DOHH2 (cell line): Measurements from ENCODE around the gene PLEKHG5.

Experiments
- H3F3A ChIP-seq: fragments of 200-600 bp; sonication (generic), shearing (Covaris generic); 2 replicates; pipeline ENCODE4 v1.6.0; 2016; ENCODE audit warnings: antibody characterized with exemption, mild to moderate bottlenecking; ENCODE audit not compliant: control insufficient read depth, insufficient read depth
- H3K27ac ChIP-seq: fragments of 200-600 bp; sonication (generic); 2 replicates; pipeline ENCODE4 v1.5.1; 2014; ENCODE audit warnings: low read depth, mild to moderate bottlenecking, low read length, moderate library complexity
- H3K27me3 ChIP-seq: fragments of 200-600 bp; sonication (generic); 2 replicates; pipeline ENCODE4 v1.6.1; 2014; ENCODE audit warnings: mild to moderate bottlenecking, low read length, mixed read lengths; ENCODE audit not compliant: control insufficient read depth
- H3K36me3 ChIP-seq: fragments of 200-600 bp; sonication (generic); 2 replicates; pipeline ENCODE4 v1.6.1; 2014; ENCODE audit warnings: mild to moderate bottlenecking, low read length, moderate library complexity, mixed read lengths; ENCODE audit not compliant: control insufficient read depth
- H3K4me1 ChIP-seq: fragments of 200-600 bp; sonication (generic); 2 replicates; pipeline ENCODE4 v1.6.1; 2014; ENCODE audit warnings: mild to moderate bottlenecking, low read length, mixed read lengths; ENCODE audit not compliant: control insufficient read depth
- H3K4me2 ChIP-seq: fragments of 200-600 bp; sonication (generic); 2 replicates; pipeline ENCODE4 v1.6.0; 2014; ENCODE audit warnings: mild to moderate bottlenecking, low read length, moderate library complexity
- H3K4me3 ChIP-seq: fragments of 200-600 bp; sonication (generic); 2 replicates; pipeline ENCODE4 v1.5.1; 2014; ENCODE audit warnings: mild to moderate bottlenecking, low read length, mixed read lengths
- H3K79me2 ChIP-seq: fragments of 200-600 bp; sonication (generic); 2 replicates; pipeline ENCODE4 v1.6.1; 2014; ENCODE audit warnings: mild to moderate bottlenecking, low read length, mixed read lengths; ENCODE audit not compliant: control insufficient read depth
- H3K9me2 ChIP-seq: fragments of 200-600 bp; sonication (generic); replicated peaks from 2 replicates; pipeline ENCODE4 v1.6.1; 2014; ENCODE audit warnings: mild to moderate bottlenecking, low read length, mixed read lengths; ENCODE audit not compliant: control insufficient read depth
- H3K9me3 ChIP-seq: fragments of 200-600 bp; sonication (generic); 2 replicates; pipeline ENCODE4 v1.6.1; 2014; ENCODE audit warnings: antibody characterized with exemption, low read length, mixed read lengths; ENCODE audit not compliant: control insufficient read depth, insufficient read depth
- H4K20me1 ChIP-seq: fragments of 200-600 bp; sonication (generic); 2 replicates; pipeline ENCODE4 v1.6.0; 2014; ENCODE audit warnings: low read depth, mild to moderate bottlenecking, antibody characterized with exemption, low read length, moderate library complexity; ENCODE audit not compliant: control insufficient read depth, insufficient read depth
- CTCF ChIP-seq: fragments of 200-600 bp; sonication (generic); IDR thresholded peaks from one replicate; pipeline ENCODE4 v1.5.1; 2014; ENCODE audit warnings: antibody characterized with exemption, mild to moderate bottlenecking, low read depth, low read length; ENCODE audit not compliant: poor library complexity, severe bottlenecking
- EZH2phosphoT487 ChIP-seq: fragments of 200-600 bp; sonication (generic); IDR thresholded peaks from 2 replicates; pipeline ENCODE4 v1.6.1; 2017; ENCODE audit warnings: borderline replicate concordance, mild to moderate bottlenecking, antibody characterized with exemption, low read length, moderate library complexity, mixed read lengths

PLEKHG5 gene

GRCh38 chr1:6465461-6466005 is 25.9 kb downstream of the PLEKHG5 start:
- Histone ChIP-seq H4K20me1 (no peaks in the 10 kb centered on the region), H3K27ac (no peak overlapping the region), H3K9me3 (no peaks in the 10 kb centered on the region), H3K4me1 (no peaks in the 10 kb centered on the region), H3F3A (no peaks in the 10 kb centered on the region), H3K27me3 (no peaks in the 10 kb centered on the region), H3K36me3 (no peaks in the 10 kb centered on the region), H3K4me3 (no peak overlapping the region), H3K9me2 (no peaks in the 10 kb centered on the region), H3K4me2 (no peak overlapping the region), H3K79me2 (no peaks in the 10 kb centered on the region)
- TF ChIP-seq EZH2phosphoT487 (no peak), CTCF (no peak)

DNA sequence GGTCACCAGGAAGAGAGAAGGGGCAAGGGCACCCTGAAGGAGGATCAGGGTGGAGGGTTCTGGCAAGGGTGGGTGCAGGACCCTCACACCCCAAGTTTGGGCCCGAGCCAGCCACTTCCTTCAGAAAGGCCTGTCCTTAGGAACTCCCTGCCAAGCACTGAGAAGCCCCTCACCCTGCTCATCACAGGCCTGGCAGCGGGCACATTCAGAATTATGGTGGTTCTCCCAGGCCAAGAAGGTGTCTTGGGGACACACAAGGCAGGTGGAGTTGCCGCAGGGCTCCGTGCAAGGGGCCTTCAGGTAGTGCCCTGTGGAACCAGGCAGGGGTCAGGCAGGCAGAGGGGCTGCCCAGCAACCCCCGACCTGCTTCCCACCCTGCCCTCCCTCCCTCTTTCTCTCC is 26.6 kb downstream of the PLEKHG5 start:
- no peak overlapping the region for H3K27ac ChIP-seq
- H3K9me2 ChIP-seq, result no peaks in the 10 kb centered on the region
- no peaks in the 10 kb centered on the region for H3K36me3 ChIP-seq
- H3K27me3 ChIP-seq, result no peaks in the 10 kb centered on the region
- no peaks in the 10 kb centered on the region for H3K9me3 ChIP-seq
- TF ChIP-seq CTCF (no peak), EZH2phosphoT487 (no peak)
- H3K4me3 ChIP-seq, result no peak overlapping the region
- H3K79me2 ChIP-seq, result no peaks in the 10 kb centered on the region
- no peaks in the 10 kb centered on the region for H3F3A ChIP-seq
- H4K20me1 ChIP-seq, result no peaks in the 10 kb centered on the region
- H3K4me2 ChIP-seq, result no peak overlapping the region
- H3K4me1 ChIP-seq, result no peaks in the 10 kb centered on the region

DNA sequence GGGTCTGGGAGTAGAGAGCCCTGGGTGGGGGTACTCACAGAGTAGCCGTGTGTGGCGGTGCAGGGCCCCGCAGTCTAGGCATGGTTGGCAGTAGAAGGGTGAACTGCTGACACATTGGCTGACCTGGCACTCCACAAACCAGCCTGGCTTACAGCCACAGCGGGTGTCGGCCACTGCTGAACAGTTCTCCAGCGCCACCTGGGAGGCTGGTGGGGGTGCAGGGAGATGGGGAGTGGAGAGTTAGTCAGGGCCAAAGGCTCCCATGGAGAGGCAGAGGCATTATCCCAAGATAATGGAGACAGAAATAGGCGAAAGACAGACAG is 27.0 kb downstream of the PLEKHG5 start:
- Histone ChIP-seq H3K4me2 (no peak overlapping the region), H3K4me3 (no peak overlapping the region), H3K36me3 (no peaks in the 10 kb centered on the region), H3K27ac (no peak overlapping the region), H3F3A (no peaks in the 10 kb centered on the region), H4K20me1 (no peaks in the 10 kb centered on the region), H3K4me1 (no peaks in the 10 kb centered on the region), H3K9me3 (no peaks in the 10 kb centered on the region), H3K27me3 (peaks cover 3% of the 10 kb centered on the region; the same call in 1 of the 2 replicates), H3K79me2 (no peaks in the 10 kb centered on the region), H3K9me2 (no peaks in the 10 kb centered on the region)
- no peak for TF ChIP-seq EZH2phosphoT487
- peak; percentile 13 for TF ChIP-seq CTCF

DNA sequence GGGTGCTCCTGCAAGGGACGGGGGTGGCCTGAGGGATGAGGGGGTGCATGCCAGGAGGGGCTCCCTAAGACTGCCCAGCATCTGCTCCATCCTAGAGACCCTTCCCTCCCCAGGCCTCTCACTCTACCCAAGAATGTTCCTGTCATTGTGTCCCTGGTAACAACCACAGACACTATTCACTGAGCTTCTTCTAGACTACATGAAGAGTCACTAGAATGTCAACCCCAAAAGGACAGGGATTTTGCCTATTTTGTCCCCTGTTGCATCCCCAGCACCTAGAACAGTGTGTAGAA is 28.4 kb downstream of the PLEKHG5 start:
- H3K27me3 ChIP-seq, result peaks cover 4% of the 10 kb centered on the region; the same call in 1 of the 2 replicates
- H3K9me2 ChIP-seq, result no peaks in the 10 kb centered on the region
- no peak overlapping the region for H3K4me2 ChIP-seq
- no peak overlapping the region for H3K27ac ChIP-seq
- no peaks in the 10 kb centered on the region for H3F3A ChIP-seq
- H3K9me3 ChIP-seq, result no peaks in the 10 kb centered on the region
- H4K20me1 ChIP-seq, result no peaks in the 10 kb centered on the region
- TF ChIP-seq EZH2phosphoT487 (no peak), CTCF (no peak)
- H3K4me3 ChIP-seq, result no peak overlapping the region
- H3K4me1 ChIP-seq, result no peaks in the 10 kb centered on the region
- no peaks in the 10 kb centered on the region for H3K36me3 ChIP-seq
- H3K79me2 ChIP-seq, result no peaks in the 10 kb centered on the region
